Measurements from ENCODE around the gene SMR3B.

DNA sequence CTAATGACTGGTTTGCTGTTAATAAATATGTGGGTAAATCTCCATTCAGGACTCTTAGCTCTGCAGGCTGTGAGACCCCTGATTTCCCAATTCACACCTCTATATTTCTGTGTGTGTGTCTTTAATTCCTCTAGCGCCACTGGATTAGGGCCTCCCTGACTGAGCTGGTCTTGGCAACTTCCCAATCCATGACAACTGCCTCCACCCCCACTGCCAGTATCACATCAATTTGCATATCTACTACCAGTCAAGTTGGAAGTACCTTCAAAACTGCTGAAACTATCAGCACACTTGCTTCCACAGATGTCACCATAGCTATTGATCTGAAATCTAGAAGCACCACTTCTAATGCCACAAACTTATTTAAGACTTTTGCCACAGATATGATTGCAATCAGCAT, 42.4 kb downstream of the SMR3B start:
- no peak for TF ChIP-seq EZH2 (IDR thresholded peaks at IDR 0.05; ENCODE audit: low read length)
- TF ChIP-seq, protein P1, sequence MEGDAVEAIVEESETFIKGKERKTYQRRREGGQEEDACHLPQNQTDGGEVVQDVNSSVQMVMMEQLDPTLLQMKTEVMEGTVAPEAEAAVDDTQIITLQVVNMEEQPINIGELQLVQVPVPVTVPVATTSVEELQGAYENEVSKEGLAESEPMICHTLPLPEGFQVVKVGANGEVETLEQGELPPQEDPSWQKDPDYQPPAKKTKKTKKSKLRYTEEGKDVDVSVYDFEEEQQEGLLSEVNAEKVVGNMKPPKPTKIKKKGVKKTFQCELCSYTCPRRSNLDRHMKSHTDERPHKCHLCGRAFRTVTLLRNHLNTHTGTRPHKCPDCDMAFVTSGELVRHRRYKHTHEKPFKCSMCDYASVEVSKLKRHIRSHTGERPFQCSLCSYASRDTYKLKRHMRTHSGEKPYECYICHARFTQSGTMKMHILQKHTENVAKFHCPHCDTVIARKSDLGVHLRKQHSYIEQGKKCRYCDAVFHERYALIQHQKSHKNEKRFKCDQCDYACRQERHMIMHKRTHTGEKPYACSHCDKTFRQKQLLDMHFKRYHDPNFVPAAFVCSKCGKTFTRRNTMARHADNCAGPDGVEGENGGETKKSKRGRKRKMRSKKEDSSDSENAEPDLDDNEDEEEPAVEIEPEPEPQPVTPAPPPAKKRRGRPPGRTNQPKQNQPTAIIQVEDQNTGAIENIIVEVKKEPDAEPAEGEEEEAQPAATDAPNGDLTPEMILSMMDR (optimal IDR thresholded peaks at IDR 0.05 in 1 of 3, IDR thresholded peaks at IDR 0.05 in 1 of 3, conservative IDR thresholded peaks at IDR 0.05 in 1 of 3; ENCODE audit: extremely low read depth in 1 of 3, insufficient read depth in 2 of 3, low read length in 3 of 3): no peak
